SK-N-SH treated with all-trans-retinoic acid at 6 μM for 48 hours (cell line): ENCODE data around the gene NRXN3.

ENCODE experiments used
- CSRNP3 ChIP-seq: fragments of 250-450 bp; sonication (Bioruptor Pico); IDR thresholded peaks from 2 replicates; pipeline ENCODE4 v1.5.1; 2021; ENCODE audit warnings: mild to moderate bottlenecking, moderate library complexity
- GLIS3 ChIP-seq: fragments of 250-450 bp; sonication (Bioruptor Pico); IDR thresholded peaks from 2 replicates; pipeline ENCODE4 v1.5.0; 2020; ENCODE audit warnings: mild to moderate bottlenecking, moderate library complexity
- ISL1 ChIP-seq: fragments of 250-450 bp; sonication (Bioruptor Pico); IDR thresholded peaks from 2 replicates; pipeline ENCODE4 v2.1.2; 2022; ENCODE audit warnings: mild to moderate bottlenecking, moderate library complexity
- OSR1 ChIP-seq: fragments of 250-450 bp; sonication (Bioruptor Pico); IDR thresholded peaks from 2 replicates; pipeline ENCODE4 v1.8.0; 2022; ENCODE audit warnings: moderate library complexity, mild to moderate bottlenecking, inconsistent platforms
- TOX ChIP-seq: fragments of 250-450 bp; sonication (Bioruptor Pico); IDR thresholded peaks from 2 replicates; pipeline ENCODE4 v1.8.0; 2021; ENCODE audit warnings: mild to moderate bottlenecking, moderate library complexity, borderline replicate concordance
- ZFP30 ChIP-seq: fragments of 450-650 bp; formaldehyde crosslinking; IDR thresholded peaks from 2 replicates; pipeline ENCODE4 v1.5.0; 2022; ENCODE audit warnings: mild to moderate bottlenecking, moderate library complexity
- TF ChIP-seq, protein P1 (sequence below): fragments of 250-450 bp; sonication (Bioruptor Pico); IDR thresholded peaks from 2 replicates; pipeline ENCODE4 v1.8.0; 2020; ENCODE audit warnings: mild to moderate bottlenecking, moderate library complexity, borderline replicate concordance

GRCh38 chr14:79037593-79037992 is 867.4 kb downstream of the NRXN3 start:
- TF ChIP-seq TOX (CRISPR knock-in tag) (no peak), CSRNP3 (CRISPR knock-in tag) (no peak), ZFP30 (CRISPR knock-in tag) (no peak), GLIS3 (CRISPR knock-in tag) (no peak), ISL1 (no peak), OSR1 (no peak)
- TF ChIP-seq, protein P1, sequence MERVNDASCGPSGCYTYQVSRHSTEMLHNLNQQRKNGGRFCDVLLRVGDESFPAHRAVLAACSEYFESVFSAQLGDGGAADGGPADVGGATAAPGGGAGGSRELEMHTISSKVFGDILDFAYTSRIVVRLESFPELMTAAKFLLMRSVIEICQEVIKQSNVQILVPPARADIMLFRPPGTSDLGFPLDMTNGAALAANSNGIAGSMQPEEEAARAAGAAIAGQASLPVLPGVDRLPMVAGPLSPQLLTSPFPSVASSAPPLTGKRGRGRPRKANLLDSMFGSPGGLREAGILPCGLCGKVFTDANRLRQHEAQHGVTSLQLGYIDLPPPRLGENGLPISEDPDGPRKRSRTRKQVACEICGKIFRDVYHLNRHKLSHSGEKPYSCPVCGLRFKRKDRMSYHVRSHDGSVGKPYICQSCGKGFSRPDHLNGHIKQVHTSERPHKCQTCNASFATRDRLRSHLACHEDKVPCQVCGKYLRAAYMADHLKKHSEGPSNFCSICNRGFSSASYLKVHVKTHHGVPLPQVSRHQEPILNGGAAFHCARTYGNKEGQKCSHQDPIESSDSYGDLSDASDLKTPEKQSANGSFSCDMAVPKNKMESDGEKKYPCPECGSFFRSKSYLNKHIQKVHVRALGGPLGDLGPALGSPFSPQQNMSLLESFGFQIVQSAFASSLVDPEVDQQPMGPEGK (CRISPR knock-in tag): no peak
